ENCODE measurements around the gene TAS2R7. TPM values are rescaled to one million over a fixed set of nuclear protein-coding genes. Genes with fewer than 3 reads are reported as not detected.
A peak's percentile ranks its signal among the peaks of the same experiment; 100 is the strongest.
"Not testable (repeated sequence)": the region's sequence is repeated elsewhere in the genome, so short reads cannot be mapped to it uniquely, and the experiment has no call there.

The TAS2R7 gene, protein sequence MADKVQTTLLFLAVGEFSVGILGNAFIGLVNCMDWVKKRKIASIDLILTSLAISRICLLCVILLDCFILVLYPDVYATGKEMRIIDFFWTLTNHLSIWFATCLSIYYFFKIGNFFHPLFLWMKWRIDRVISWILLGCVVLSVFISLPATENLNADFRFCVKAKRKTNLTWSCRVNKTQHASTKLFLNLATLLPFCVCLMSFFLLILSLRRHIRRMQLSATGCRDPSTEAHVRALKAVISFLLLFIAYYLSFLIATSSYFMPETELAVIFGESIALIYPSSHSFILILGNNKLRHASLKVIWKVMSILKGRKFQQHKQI
- total RNA-seq (2014; rRNA removed) = 0.32 TPM in 1 of 2 replicates, not detected in the other
- polyA plus RNA-seq (2012) = not detected

DNA sequence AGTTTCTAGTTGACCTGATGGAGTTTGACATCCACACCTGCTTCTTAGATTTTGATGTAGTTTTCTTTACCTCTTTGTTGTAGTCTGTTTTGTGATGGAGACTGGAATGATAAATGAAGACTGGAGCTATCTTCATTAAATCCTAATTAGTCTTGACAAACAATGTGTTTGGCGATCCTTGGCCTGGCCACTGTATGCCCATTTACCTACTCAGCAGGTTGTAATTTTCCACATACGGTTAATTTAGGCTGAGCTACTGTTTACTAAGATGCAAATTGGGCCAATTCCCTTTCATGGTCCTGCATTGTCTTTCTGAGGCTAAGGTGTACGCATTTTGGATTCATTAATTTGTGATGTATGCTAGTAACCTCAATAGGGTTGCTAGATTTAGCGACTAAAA is at the start of gene TAS2R7:
TSS of gene TAS2R7 (minus strand) at position 41 of the 400 bp plus-strand sequence. CDS start 57 bp downstream, outside the sequence.
- DNase-seq (ENCODE audit: low read depth) = no peak

DNA sequence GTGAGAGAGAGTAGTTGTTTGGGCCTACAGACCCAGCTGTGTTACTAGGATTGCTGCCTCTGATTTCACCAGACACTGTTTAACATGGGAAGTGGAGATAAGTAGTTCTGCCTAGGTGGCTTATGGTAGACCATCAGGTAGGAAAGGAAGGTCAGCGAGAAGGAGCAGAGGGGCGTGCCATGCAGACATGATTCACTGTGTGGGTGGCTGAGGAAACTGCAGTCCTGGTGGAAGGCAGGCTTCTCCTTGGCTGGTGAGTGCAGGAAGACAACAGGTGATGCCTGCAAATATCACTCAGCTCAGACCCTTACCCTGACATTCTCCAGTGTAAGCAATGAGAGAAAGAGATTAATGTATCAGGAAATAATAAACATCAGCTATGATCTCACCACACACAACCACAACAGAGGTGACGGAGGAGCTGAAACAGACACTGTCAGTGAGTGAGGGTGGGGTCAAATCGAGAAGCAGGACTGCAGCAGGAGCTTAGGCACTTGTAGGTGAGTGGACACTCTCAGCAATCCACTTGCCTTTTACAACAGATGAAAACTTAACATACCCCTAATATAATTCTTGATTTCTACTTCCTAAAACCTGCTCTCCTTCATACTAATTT is 48.9 kb upstream of the TAS2R7 start:
- DNase-seq (ENCODE audit: low read depth) = no peak

DNA sequence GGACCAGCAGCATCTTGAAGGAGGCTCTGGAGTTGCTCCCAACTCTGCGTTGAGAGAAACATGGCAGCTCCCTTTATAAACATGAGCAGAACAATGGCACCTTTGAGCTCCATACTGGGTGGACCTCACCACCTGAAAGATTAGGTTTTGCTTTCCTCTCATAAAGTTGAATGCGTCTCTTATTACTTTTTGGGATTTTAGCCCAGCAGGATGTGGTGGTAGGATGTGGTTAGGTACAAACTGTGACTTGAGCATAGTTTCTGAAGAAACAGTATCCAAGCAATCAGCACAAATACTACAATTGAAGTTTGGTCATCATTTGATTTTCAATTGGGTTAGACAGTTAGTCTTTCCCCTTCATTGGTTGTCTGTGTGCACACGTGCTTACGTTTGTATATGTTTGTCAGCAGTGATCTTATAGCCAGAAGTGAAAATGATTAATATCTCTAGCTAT is 47.0 kb upstream of the TAS2R7 start, which contains the start of gene PRR4:
TSS of gene PRR4 (minus strand) at position 51 of the 454 bp plus-strand sequence. CDS start at position 13, 38 bp downstream.
- DNase-seq (ENCODE audit: low read depth) = peak; percentile 70

DNA sequence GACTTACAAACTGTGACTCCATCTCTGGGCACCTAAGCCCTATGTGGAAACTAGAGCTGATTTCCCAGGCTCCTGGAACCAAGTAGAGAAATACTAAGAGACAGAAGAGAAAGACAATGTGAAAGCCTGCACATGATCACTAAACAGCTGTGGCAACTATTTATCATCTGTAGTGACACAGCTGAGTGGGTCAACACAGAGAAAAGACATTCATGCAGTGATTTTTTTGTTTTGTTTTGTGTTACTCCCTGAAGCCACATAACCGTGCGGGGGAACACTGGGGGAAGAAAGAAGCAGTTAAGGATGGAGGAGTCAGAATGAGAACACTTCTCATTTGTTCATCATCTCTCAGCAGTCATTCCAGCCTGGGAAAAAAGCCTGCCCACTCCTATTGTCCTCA is 45.3 kb upstream of the TAS2R7 start:
- peak; percentile 94 for DNase-seq (ENCODE audit: low read depth)

DNA sequence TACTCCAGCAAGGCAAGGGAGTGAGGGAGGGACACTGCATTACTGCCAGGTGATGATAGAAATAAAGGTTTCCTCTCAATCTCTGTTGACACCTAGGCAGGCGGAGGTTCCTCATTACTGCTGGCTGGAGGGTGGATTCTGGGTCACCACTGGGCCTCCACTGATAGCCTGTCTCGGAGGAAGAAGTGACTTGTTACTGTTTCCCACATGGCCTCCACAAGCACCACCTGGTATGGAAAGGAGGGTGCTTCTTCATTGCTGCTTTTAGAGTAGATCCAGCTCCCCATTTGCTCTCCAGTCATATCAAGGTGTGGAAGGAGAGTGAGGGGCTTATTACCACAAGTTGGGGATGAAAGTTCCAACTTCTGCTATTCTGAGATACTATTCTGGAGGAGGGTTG is 40.4 kb upstream of the TAS2R7 start:
- no peak for DNase-seq (ENCODE audit: low read depth)

DNA sequence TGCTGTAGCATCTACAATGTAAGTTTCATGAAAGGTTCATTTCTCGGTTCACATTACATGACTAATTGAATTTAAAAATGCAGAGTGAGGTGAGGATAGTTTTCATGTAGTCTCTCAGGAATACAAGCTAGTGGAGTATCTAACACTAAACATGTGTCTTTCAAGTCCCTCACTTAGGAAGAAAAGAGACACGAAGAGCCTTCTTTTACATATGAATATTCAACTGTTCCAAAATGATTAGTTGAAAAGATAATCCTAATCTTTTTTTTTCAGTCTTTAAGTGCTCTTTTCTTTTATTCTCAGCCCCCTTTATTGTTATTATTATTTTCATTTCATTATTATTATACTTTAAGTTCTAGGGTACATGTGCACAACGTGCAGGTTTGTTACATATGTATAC is 36.0 kb upstream of the TAS2R7 start:
- no peak for DNase-seq (ENCODE audit: low read depth)

DNA sequence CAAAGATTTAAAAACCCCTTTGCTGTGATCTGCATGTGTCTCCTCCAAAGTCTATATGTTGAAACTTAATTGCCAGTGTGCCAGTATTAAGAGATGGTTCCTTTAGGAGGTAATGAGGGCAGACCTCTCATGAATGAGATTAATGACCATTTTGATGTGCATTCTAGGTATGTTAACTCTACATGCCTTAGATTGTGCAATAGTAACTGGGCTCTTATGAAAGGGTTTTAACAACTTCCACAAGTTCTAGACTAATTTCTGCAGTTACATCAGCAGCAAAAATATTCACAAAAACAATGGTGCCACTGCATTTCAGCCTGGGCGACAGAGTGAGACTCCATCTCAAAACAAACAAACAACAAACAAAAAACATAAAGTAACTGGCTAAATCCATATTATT is 27.6 kb upstream of the TAS2R7 start:
- DNase-seq (ENCODE audit: low read depth) = no peak

DNA sequence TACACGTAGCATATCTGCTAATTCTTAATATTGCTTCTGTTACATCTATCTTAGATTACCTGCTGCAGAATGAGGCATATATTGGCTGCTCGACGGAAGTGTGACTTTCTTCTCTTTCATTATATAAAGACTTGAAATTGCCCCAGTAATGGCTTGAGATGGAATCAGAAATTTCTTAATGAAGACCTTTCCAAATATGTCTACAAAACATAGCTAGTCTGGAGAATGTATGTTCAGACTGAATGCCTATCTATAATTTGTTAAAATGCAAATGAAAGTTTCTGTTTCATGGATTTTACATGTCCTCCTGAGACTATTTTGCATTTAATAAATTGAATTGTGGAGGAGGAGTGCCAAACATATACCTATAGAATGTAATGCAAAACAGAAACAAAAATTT is 23.8 kb upstream of the TAS2R7 start, which contains the start of gene TAS2R10:
TSS of gene TAS2R10 (minus strand) at position 101 of the 400 bp plus-strand sequence. CDS start at position 12, 89 bp downstream.
- DNase-seq (ENCODE audit: low read depth) = no peak

DNA sequence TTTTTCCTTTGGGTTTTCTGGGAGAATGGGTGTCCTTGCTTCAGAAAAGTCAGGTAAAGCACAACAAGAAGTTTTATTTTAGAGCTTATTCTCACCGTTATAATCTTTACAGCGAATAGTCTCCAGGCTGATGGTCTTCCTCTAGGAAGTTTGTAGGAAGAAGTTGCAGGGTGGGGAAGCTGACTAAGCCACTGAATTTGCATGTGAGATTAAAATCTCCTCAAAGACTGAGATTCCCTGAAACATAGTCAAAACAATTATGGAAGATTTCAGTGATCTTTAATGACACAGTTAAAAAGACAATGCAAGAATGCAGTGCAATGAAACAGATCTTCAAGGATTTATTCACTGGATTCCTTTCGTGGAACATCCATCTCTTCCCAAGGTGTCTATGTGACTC is 22.5 kb upstream of the TAS2R7 start:
- no peak for DNase-seq (ENCODE audit: low read depth)

DNA sequence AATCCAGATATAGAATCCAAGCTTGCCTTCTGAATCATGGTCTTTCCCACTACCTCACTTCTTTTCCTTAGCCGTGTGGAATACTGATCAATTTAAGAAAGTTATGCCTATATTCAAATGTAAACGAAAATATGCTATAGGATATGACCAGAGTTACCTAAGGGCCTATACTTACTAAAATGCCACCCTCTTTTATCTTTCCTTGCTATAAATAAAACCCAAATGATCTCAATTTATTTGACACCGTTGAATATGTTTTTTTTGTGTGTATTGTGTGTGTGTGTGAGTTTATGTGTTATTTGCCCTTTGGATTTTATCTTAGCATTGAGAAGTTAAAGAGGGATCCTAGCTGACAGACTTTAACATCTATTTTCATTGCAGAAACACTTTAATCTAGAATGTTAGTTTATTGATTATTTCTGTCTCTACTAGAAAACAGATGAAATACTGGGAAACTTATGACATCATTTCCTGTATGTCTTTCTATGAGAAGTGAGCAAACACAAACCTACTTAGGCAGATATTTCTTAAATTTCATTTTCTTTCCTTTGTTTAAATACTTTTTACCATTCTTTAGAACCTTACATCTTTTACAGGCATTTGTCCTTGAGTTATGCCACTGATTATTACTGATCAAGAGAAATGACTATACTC is 9.6 kb upstream of the TAS2R7 start:
- no peak for DNase-seq (ENCODE audit: low read depth)

DNA sequence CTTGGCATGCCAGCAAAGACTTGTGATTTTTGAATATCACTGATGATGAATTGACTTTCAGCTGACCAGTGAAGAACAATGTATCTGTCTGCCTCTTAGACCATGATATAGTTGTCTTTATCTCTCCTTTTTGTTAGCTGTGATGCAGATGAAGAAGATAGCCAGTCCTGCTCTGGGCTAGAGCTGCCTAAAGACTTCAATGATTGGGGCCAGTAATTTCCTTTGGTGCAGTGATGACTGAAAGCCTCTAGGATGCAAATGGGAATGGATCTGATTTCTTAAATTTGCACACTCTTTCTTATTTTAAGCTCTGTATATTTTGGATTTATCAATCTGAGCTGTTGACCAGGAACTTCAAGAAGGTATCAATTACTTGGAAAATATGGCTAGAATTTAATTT is 7.6 kb upstream of the TAS2R7 start, which contains the start of gene TAS2R9:
TSS of gene TAS2R9 (minus strand) at position 101 of the 400 bp plus-strand sequence. CDS start at position 8, 93 bp downstream.
- no peak for DNase-seq (ENCODE audit: low read depth)

DNA sequence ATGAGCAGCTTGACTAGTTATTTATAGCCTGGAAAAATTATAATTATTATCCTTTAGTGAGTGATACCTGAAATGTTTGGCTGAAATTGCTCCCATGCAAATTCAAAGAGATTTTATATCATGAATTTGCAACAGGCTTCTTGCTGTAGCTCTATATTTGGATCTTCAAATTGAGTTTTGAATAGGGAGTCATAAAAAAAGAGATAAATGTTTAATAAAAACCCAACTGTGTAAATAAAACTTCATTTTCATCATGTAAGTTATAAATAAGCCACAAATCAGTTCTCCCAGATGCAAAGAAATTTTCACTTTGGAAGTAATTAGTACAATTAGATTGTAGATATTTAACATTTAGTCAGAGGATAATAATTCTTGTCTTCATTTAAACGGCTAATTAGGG is 4.8 kb upstream of the TAS2R7 start, which contains the start of gene TAS2R8:
TSS of gene TAS2R8 (minus strand) at position 101 of the 400 bp plus-strand sequence. CDS start 306 bp downstream, outside the sequence.
- DNase-seq (ENCODE audit: low read depth) = no peak

DNA sequence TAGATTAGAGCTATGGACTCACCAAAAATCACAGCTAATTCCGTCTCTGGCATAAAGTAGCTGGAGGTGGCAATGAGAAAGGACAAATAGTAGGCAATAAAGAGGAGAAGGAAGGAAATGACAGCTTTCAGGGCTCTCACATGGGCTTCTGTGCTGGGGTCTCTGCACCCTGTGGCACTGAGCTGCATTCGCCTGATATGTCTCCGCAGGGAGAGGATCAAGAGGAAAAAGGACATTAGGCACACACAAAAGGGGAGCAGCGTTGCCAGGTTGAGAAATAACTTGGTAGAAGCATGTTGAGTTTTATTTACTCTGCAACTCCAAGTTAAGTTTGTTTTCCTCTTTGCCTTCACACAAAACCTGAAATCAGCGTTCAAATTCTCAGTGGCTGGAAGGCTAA is 686 bp downstream of the TAS2R7 start:
- no peak for DNase-seq (ENCODE audit: low read depth)

DNA sequence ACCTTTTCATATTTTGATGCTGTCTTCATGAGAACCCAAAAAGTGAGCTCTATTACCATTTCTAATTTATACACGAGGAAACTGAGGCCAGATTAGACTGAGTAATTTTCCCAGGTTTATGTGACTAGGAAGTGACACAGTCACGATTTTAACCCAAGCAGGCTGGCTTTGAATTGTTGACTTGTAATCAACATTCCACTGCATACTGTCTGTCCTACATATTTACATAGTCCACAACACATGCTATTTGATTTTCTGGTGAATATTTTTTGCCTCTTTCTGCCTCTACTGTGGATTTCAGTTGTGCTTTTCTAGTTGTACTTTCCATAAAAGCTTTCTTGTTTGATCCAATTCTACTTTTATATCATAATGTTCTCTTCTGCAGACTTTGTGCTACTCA is 8.2 kb downstream of the TAS2R7 start:
- no peak for DNase-seq (ENCODE audit: low read depth)

DNA sequence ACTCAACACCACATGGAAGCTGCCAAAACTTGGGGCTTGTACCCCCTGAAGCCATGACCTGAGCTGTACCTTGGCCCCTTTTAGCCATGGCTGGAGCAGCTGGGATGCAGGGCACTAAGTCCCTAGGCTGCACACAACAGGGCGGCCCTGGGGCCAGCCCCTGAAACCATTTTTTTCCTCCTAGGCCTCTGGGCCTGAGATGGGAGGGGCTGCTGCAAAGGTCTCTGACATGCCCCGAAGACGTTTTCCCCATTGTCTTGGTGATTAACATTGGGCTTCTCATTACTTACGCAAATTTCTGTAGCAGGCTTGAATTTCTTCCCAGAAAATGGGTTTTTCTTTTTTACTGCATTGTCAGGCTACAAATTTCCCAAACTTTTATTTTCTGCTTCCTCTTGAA is 10.7 kb downstream of the TAS2R7 start:
- DNase-seq (ENCODE audit: low read depth) = not testable (repeated sequence)

DNA sequence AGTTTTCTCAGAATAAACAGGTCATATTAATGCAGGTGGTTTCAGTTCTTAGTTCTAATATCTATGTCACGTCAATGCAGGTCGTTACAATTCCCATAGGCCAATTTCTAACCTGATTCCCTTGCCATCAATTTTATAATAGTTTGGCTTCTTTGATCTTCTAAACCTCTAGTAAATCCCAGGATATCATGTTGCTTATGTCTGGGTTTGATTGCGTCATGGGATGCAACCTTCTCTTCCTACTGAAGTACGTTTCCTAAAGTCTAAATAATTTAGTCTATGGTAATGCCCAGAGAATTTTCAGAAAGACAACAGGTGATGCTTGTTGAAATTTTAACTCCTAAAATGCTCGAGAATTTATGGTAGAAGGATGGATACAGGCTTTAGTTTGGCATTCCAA is 19.2 kb downstream of the TAS2R7 start:
- DNase-seq (ENCODE audit: low read depth) = peak; percentile 2

DNA sequence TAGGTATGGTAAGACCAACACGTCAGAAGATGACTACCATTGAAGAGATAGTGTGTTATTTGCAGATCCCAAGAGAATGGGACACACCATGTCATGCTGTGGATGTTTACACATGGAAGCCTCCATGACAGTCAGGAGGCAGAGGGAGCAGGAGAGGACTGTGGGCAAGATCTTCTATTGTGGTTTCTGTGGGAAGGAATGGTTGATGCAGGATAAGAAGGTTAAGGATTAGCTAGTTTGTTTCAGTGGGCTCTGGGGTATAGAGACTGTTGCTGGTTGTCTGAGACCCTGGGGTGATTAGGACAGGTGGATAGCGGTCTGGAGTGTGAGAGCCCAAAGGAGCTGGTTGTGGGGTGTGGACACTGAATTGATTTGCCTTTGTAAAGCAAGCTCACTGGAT is 23.3 kb downstream of the TAS2R7 start:
- no peak for DNase-seq (ENCODE audit: low read depth)

DNA sequence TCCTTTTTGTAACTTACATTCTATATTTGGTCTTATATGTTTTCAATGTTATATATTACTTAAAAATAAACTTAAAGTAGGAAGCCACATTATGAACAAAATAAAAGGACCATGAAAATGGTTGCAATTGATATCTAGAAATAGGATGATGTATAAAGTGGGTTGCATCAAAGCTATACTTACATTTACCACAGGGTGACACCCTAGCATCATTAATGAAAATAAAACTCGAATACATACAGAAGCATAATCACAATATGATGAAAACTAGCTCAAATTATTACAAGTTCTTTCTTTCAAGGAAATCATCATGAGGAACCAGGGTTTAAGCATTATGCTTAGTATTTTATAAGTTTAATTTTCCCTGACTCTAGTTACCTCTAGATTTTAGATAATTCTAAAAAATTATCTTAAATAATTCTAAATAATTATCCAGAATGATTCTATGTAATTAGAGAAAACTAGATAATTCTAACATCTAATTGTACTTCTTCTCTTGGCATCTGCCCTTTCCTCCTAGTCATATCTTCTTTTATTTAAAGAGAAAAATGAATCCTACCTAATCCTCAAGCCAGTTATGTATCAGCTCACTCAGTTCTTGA is 31.2 kb downstream of the TAS2R7 start:
- DNase-seq (ENCODE audit: low read depth) = peak; percentile 49

DNA sequence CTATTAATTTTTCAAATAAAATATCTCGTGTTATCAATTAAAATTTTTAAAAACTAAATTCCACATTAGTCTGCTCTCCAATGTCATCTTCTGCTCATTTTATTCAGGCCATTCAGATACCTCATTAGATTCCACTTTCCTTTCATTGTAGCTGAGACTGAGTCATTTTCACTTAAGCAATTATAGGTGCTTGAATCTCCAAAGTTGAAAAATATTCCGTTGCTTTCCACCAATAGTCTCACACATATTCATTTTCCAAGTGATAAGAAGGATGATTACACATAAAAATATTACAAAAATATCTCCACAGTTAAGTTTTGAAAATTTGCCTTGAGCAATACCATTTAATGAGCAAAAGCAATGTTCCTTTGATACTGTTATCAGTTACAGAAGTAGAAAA is 42.8 kb downstream of the TAS2R7 start:
- no peak for DNase-seq (ENCODE audit: low read depth)

DNA sequence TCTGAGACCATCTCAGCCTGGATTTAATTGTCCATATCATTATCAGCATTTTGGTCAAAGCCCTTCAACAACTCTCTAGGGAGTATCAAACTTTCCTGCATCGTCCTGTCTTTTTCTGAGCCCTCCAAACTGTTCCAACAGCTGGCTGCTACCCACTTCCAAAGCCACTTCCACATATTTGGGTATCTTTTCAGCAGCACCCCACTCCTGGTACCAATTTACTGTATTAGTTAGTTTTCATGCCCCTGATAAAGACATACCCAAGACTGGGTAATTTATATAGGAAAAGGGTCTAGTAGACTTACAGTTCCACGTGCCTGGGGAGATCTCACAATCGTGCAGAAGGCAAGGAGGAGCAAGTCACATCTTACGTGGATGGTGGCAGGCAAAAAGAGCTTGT is 46.2 kb downstream of the TAS2R7 start:
- no peak for DNase-seq (ENCODE audit: low read depth)

DNA sequence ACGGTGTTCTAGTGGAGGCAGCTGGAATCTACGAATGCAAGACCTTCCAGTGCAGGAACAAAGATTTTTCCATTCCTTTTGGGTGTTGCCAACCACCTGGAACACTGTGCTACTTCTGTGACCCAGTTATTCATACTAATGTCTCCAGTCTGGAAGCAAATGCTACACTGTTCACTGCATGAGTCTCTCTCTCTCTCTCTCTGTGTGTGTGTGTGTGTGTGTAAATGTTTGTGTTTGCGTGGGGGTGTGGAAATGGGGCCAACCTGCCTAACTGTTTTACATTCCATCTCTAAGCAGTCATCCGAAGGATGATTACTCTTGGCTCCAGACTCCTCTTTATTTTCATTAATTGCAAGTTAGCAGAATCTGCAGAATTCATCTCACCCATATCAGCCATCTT is 49.4 kb downstream of the TAS2R7 start:
- peak; percentile 67 for DNase-seq (ENCODE audit: low read depth)

All from LHCN-M2 (cell line).